HUES6 (cell line): Measurements from ENCODE around the gene FNDC1.

Source experiments
- H3K27ac ChIP-seq: 2 replicates; pipeline ENCODE4 v1.7.0; 2013; ENCODE audit warnings: low read depth, mild to moderate bottlenecking, low read length, inconsistent platforms
- H3K27me3 ChIP-seq: 2 replicates; pipeline ENCODE4 v1.6.1; 2013; ENCODE audit warnings: low read length; ENCODE audit not compliant: control insufficient read depth, insufficient read depth
- H3K36me3 ChIP-seq: 2 replicates; pipeline ENCODE4 v1.6.1; 2013; ENCODE audit warnings: low read length; ENCODE audit not compliant: control insufficient read depth, insufficient read depth
- H3K4me1 ChIP-seq: 2 replicates; pipeline ENCODE4 v1.6.1; 2013; ENCODE audit warnings: low read length; ENCODE audit not compliant: control insufficient read depth, insufficient read depth
- H3K4me3 ChIP-seq: 2 replicates; pipeline ENCODE4 v1.5.1; 2013; ENCODE audit warnings: low read depth, low read length
- H3K9ac ChIP-seq: one replicate; pipeline ENCODE4 v1.6.1; 2013; ENCODE audit warnings: mild to moderate bottlenecking, low read length
- H3K9me3 ChIP-seq: 2 replicates; pipeline ENCODE4 v1.6.1; 2013; ENCODE audit warnings: low read depth, low read length; ENCODE audit not compliant: control insufficient read depth, insufficient read depth

FNDC1 gene

GRCh38 chr6:159232106-159232645, 63.0 kb downstream of the FNDC1 start:
- Histone ChIP-seq H3K4me3 (no peak overlapping the region), H3K4me1 (peaks cover 9% of the 10 kb centered on the region; the same call in 1 of the 2 replicates), H3K27ac (no peak overlapping the region), H3K9me3 (no peaks in the 10 kb centered on the region), H3K9ac (no peak overlapping the region), H3K27me3 (peaks cover 69% of the 10 kb centered on the region), H3K36me3 (no peaks in the 10 kb centered on the region)

- Histone ChIP-seq H3K4me3 (no peak overlapping the region), H3K36me3 (no peaks in the 10 kb centered on the region), H3K27me3 (peaks cover 72% of the 10 kb centered on the region), H3K4me1 (peaks cover 9% of the 10 kb centered on the region; the same call in 1 of the 2 replicates), H3K9me3 (no peaks in the 10 kb centered on the region), H3K27ac (no peak overlapping the region), H3K9ac (no peak overlapping the region)
Observed at GRCh38 chr6:159232751-159233150, 63.6 kb downstream of the FNDC1 start.

GRCh38 chr6:159233365-159234101, 64.3 kb downstream of the FNDC1 start:
- Histone ChIP-seq H3K27ac (no peak overlapping the region), H3K4me1 (peaks cover 9% of the 10 kb centered on the region; the same call in 1 of the 2 replicates), H3K9me3 (no peaks in the 10 kb centered on the region), H3K4me3 (peak overlapping the region; percentile 46), H3K9ac (no peak overlapping the region), H3K36me3 (no peaks in the 10 kb centered on the region), H3K27me3 (peaks cover 72% of the 10 kb centered on the region)

- Histone ChIP-seq H3K4me3 (peak overlapping the region; percentile 46), H3K27me3 (peaks cover 73% of the 10 kb centered on the region), H3K9ac (no peak overlapping the region)
Observed at GRCh38 chr6:159234102-159234553, 64.9 kb downstream of the FNDC1 start.

GRCh38 chr6:159238920-159239558, 69.8 kb downstream of the FNDC1 start:
- Histone ChIP-seq H3K36me3 (no peaks in the 10 kb centered on the region), H3K4me1 (peaks cover 2% of the 10 kb centered on the region; the same call in 1 of the 2 replicates), H3K9me3 (no peaks in the 10 kb centered on the region), H3K4me3 (no peak overlapping the region), H3K9ac (no peak overlapping the region), H3K27ac (no peak overlapping the region), H3K27me3 (peaks cover 31% of the 10 kb centered on the region)

More at GRCh38 chr6:159234102-159234553, 64.9 kb downstream of the FNDC1 start:
- no peak overlapping the region for H3K27ac ChIP-seq
- no peaks in the 10 kb centered on the region for H3K36me3 ChIP-seq
- H3K4me1 ChIP-seq: peaks cover 9% of the 10 kb centered on the region; the same call in 1 of the 2 replicates
- no peaks in the 10 kb centered on the region for H3K9me3 ChIP-seq

GRCh38 chr6:159249128-159249527, 79.9 kb downstream of the FNDC1 start:
- no peaks in the 10 kb centered on the region for H3K36me3 ChIP-seq
- no peaks in the 10 kb centered on the region for H3K27me3 ChIP-seq
- no peak overlapping the region for H3K9ac ChIP-seq
- H3K27ac ChIP-seq: no peak overlapping the region
- H3K4me3 ChIP-seq: no peak overlapping the region
- H3K9me3 ChIP-seq: no peaks in the 10 kb centered on the region
- H3K4me1 ChIP-seq: no peaks in the 10 kb centered on the region

GRCh38 chr6:159249752-159250151, 80.6 kb downstream of the FNDC1 start:
- Histone ChIP-seq H3K27ac (no peak overlapping the region), H3K36me3 (no peaks in the 10 kb centered on the region), H3K9ac (no peak overlapping the region), H3K9me3 (no peaks in the 10 kb centered on the region), H3K4me3 (no peak overlapping the region), H3K4me1 (no peaks in the 10 kb centered on the region), H3K27me3 (no peaks in the 10 kb centered on the region)

GRCh38 chr6:159250633-159251032, 81.4 kb downstream of the FNDC1 start:
- H3K4me1 ChIP-seq: no peaks in the 10 kb centered on the region
- H3K36me3 ChIP-seq: no peaks in the 10 kb centered on the region
- H3K9ac ChIP-seq: no peak overlapping the region
- H3K27me3 ChIP-seq: no peaks in the 10 kb centered on the region
- no peaks in the 10 kb centered on the region for H3K9me3 ChIP-seq
- H3K27ac ChIP-seq: no peak overlapping the region
- H3K4me3 ChIP-seq: no peak overlapping the region

GRCh38 chr6:159252955-159253508, 83.8 kb downstream of the FNDC1 start:
- Histone ChIP-seq H3K9ac (no peak overlapping the region), H3K4me1 (no peaks in the 10 kb centered on the region), H3K9me3 (no peaks in the 10 kb centered on the region), H3K4me3 (no peak overlapping the region), H3K36me3 (no peaks in the 10 kb centered on the region), H3K27me3 (no peaks in the 10 kb centered on the region; the same call in 1 of the 2 replicates), H3K27ac (no peak overlapping the region)

GRCh38 chr6:159254186-159254585, 85.0 kb downstream of the FNDC1 start:
- no peaks in the 10 kb centered on the region for H3K9me3 ChIP-seq
- no peak overlapping the region for H3K27ac ChIP-seq
- no peaks in the 10 kb centered on the region for H3K4me1 ChIP-seq
- no peaks in the 10 kb centered on the region for H3K36me3 ChIP-seq
- no peak overlapping the region for H3K4me3 ChIP-seq
- no peak overlapping the region for H3K9ac ChIP-seq
- H3K27me3 ChIP-seq: no peaks in the 10 kb centered on the region; the same call in 1 of the 2 replicates
